ENCODE measurements around the gene TICRR.

Gene TICRR

GRCh38 chr15:89630974-89631901 lies 56.0 kb downstream of the TICRR start:
- peaks cover 20% of the 10 kb centered on the region for H3K36me3 Mint-ChIP-seq
- no peaks in the 10 kb centered on the region for H3K4me1 Mint-ChIP-seq
- ATAC-seq (peak; percentile 18), DNase-seq (ENCODE audit: low spot score in 2 of 2) (peak in 1 of 2 donors; percentile 47)
- H3K4me3 Mint-ChIP-seq: no peak overlapping the region
- no peak overlapping the region for H3K27ac Mint-ChIP-seq
- no peaks in the 10 kb centered on the region for H3K9me3 Mint-ChIP-seq

DNA sequence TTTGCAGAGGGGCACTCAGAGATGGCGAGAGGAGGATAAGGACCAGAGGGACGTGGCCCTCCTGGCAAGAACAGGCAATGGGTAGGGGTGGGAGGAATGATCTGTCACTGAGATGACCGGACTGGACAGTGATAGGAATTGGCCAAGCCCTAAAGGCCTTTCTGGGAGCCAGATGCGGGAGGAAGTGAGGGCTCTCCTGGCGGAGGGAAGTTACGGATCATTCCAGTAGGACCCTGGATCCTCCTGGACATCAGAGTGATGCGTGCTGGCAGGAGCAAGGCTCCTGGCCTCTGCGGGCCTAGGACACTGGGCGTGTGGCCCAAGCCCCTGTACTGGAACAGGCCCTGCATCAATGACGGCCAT lies 56.6 kb downstream of the TICRR start:
- DNase-seq (ENCODE audit: low spot score in 2 of 2): peak in 1 of 2 donors; percentile 40
- Mint-ChIP-seq H3K9me3 (no peaks in the 10 kb centered on the region), H3K27ac (no peak overlapping the region), H3K4me3 (no peak overlapping the region), H3K4me1 (no peaks in the 10 kb centered on the region), H3K36me3 (peaks cover 16% of the 10 kb centered on the region)
- peak; percentile 14 for ATAC-seq

DNA sequence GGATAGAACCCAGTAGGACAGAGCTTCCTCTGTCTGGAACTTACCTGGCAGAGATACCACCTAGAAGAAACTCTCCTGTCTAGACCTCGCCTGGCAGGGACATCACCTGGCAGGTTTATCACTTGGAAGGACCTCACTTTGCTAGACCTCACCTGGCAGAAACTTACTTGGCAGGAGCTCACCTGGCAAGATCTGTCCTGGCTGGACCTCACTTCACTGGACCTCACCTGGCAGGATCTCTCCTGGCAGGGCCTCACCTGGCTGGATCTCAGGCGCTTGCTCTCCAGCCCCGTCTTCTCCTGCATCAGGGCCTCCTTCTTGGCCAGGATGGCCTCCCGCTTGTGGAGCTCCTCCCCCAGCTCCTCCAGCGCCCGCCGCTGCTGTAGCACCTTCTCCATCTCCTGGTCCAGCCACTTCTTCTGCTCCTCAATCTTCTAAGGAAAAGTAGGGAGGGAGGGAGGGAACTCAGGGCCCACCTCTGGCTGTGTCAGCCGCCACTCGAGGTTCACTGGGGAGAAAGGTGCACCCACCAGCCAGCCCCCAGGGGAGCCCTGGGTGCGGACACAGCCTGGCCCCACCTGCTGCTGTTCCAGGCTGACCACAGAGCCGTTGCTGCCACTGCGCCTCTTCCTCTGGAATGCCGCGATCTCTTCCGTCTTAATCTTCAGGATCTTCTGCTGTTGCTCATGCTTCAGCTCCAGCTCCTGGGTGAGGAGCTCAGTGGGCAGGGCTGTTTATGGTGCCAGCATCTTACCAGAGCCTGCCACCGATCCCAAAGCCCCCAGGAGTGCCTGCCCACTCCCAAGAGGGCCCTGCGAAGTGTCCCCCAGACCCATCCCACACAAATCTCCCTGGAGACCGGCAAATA lies 57.5 kb downstream of the TICRR start:
- no peak overlapping the region for H3K27ac Mint-ChIP-seq
- ATAC-seq (peak; percentile 27), DNase-seq (ENCODE audit: low spot score in 2 of 2) (peak in 1 of 2 donors; percentile 20)

GRCh38 chr15:89633585-89633984 lies 58.3 kb downstream of the TICRR start:
- ATAC-seq (no peak), DNase-seq (ENCODE audit: low spot score in 2 of 2) (no peak)
- H3K9me3 Mint-ChIP-seq: no peaks in the 10 kb centered on the region
- H3K4me3 Mint-ChIP-seq: no peak overlapping the region
- H3K36me3 Mint-ChIP-seq: peaks cover 15% of the 10 kb centered on the region
- no peak overlapping the region for H3K27ac Mint-ChIP-seq
- H3K4me1 Mint-ChIP-seq: no peaks in the 10 kb centered on the region

More for the DNA sequence above, 57.5 kb downstream of the TICRR start:
- no peaks in the 10 kb centered on the region for H3K9me3 Mint-ChIP-seq
- peaks cover 15% of the 10 kb centered on the region for H3K36me3 Mint-ChIP-seq
- no peak overlapping the region for H3K4me3 Mint-ChIP-seq
- H3K4me1 Mint-ChIP-seq: no peaks in the 10 kb centered on the region

GRCh38 chr15:89640245-89640644 lies 65.0 kb downstream of the TICRR start:
- Mint-ChIP-seq H3K4me1 (no peaks in the 10 kb centered on the region), H3K27ac (no peak overlapping the region), H3K4me3 (no peak overlapping the region), H3K36me3 (peaks cover 5% of the 10 kb centered on the region), H3K9me3 (no peaks in the 10 kb centered on the region)
- no peak for DNase-seq (ENCODE audit: low spot score in 2 of 2)
- ATAC-seq: no peak

DNA sequence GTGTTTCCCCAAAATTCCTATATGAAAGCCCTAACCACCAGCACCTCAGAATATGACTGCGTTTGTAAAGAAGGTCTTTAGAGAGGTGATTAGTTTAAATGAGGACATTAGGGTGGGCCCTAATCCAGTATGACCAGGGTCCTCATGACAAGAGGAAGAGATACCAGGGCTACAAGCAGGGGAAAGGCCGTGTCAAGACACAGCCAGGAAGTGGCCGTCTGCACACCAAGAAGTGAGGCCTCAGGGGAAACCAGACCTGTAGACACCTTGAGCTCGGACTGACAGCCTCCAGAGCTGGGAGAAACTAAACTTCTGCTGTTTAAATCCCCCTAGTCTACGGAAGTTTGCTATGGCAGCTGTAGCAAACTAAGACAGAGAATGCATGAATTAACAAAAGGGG lies 65.8 kb downstream of the TICRR start:
- H3K27ac Mint-ChIP-seq: no peak overlapping the region
- H3K9me3 Mint-ChIP-seq: no peaks in the 10 kb centered on the region
- no peaks in the 10 kb centered on the region for H3K36me3 Mint-ChIP-seq
- ATAC-seq (no peak), DNase-seq (ENCODE audit: low spot score in 2 of 2) (no peak)
- no peak overlapping the region for H3K4me3 Mint-ChIP-seq
- no peaks in the 10 kb centered on the region for H3K4me1 Mint-ChIP-seq

GRCh38 chr15:89642106-89642505 lies 66.8 kb downstream of the TICRR start:
- no peaks in the 10 kb centered on the region for H3K36me3 Mint-ChIP-seq
- no peak for ATAC-seq
- DNase-seq (ENCODE audit: low spot score in 2 of 2): no peak
- no peak overlapping the region for H3K4me3 Mint-ChIP-seq
- H3K9me3 Mint-ChIP-seq: no peaks in the 10 kb centered on the region
- H3K27ac Mint-ChIP-seq: no peak overlapping the region
- peaks cover 3% of the 10 kb centered on the region for H3K4me1 Mint-ChIP-seq

DNA sequence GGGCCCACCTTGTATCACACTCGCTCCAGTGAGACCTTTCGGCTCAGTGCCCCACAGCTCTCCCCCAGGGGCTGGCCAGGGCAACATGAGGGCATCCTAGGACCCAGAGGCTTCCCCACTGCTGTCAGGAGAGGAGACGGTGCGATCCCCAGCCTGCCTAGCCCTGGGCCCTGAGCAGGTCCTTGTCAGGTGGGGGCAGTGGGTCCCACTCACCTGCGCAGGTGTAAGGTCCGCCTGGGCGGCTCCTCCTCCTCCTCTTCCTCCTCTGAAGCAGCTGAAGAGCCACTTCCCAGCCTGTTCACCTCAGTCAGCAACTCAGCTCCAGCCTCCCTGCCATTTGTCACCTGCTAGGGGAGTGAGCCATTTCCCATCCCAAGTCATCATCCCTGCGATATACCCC lies 70.4 kb downstream of the TICRR start:
- no peak for ATAC-seq
- Mint-ChIP-seq H3K9me3 (no peaks in the 10 kb centered on the region), H3K36me3 (no peaks in the 10 kb centered on the region), H3K4me1 (peaks cover 7% of the 10 kb centered on the region), H3K27ac (peak overlapping the region; percentile 58), H3K4me3 (no peak overlapping the region)
- no peak for DNase-seq (ENCODE audit: low spot score in 2 of 2)

DNA sequence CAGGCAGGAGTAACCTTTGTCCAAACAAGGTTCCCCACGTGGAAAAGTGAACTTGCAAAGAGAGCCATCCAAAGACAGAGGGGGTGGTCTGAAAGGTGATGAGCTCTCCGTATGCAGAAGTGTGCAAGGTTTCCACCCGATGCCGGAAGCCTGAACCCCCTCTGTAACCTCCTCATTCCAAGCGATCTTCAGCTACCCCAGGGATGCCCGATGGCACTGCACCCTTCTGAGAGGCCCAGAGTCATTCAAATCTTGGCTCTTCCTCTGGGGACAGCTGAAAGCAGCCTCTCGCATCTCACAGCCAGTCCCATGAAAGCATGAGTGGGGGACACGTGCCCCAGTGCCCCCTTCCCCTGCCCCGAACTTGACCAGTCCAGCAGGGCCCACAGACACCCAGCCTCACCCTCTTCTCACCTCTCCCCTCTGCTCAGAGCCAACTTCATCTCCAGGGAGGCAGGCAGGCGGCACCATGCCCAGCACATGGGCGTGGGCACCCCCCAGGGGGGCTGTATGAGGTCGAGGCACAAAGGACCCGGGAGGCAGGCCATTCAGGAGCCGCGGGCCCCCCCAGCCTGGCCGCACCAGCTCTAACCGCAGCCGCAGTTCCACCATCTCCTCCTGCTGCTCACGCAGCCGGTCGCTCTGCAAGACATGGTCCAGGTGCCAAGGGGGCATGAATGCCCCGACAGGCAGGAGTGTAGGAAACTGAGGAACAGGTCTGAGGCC lies 71.3 kb downstream of the TICRR start:
- Mint-ChIP-seq H3K9me3 (no peaks in the 10 kb centered on the region), H3K4me1 (peaks cover 7% of the 10 kb centered on the region), H3K36me3 (no peaks in the 10 kb centered on the region), H3K27ac (peak overlapping the region; percentile 58), H3K4me3 (no peak overlapping the region)
- ATAC-seq (peak; percentile 3), DNase-seq (ENCODE audit: low spot score in 2 of 2) (no peak)

GRCh38 chr15:89647191-89647851 lies 72.1 kb downstream of the TICRR start:
- Mint-ChIP-seq H3K4me3 (no peak overlapping the region), H3K4me1 (peaks cover 7% of the 10 kb centered on the region), H3K36me3 (no peaks in the 10 kb centered on the region), H3K9me3 (no peaks in the 10 kb centered on the region), H3K27ac (no peak overlapping the region)
- DNase-seq (ENCODE audit: low spot score in 2 of 2) (peak; percentile 66 to 86), ATAC-seq (peak; percentile 70)

- Mint-ChIP-seq H3K4me3 (no peak overlapping the region), H3K9me3 (no peaks in the 10 kb centered on the region), H3K27ac (no peak overlapping the region), H3K4me1 (peaks cover 7% of the 10 kb centered on the region), H3K36me3 (no peaks in the 10 kb centered on the region)
- no peak for ATAC-seq
- DNase-seq (ENCODE audit: low spot score in 2 of 2): no peak
Observed at GRCh38 chr15:89648106-89649012, 73.1 kb downstream of the TICRR start.

- no peak for ATAC-seq
- no peak for DNase-seq (ENCODE audit: low spot score in 2 of 2)
- Mint-ChIP-seq H3K36me3 (no peaks in the 10 kb centered on the region), H3K4me3 (no peak overlapping the region), H3K27ac (no peak overlapping the region), H3K4me1 (peaks cover 7% of the 10 kb centered on the region), H3K9me3 (no peaks in the 10 kb centered on the region)
Observed at GRCh38 chr15:89649013-89649625, 73.8 kb downstream of the TICRR start.

DNA sequence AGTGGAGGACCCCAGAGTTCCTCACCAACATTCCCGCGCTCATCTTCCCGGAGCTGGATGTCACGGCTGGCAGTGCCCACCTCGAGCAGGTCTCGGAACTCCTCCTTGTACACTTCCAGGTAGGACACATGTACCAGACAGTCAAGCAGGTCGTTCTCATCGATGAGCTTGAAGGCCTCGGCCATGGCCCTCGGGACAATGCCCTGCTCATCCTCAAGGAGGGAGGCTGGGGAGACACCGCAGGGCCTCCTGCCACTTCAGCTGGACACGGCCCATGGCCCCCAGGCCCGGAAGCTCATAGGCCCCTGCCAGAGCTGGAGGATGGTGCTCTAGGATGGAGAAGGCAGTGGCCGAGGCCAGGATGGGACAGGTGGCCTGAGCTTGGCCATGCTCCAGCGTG lies 74.4 kb downstream of the TICRR start:
- Mint-ChIP-seq H3K4me3 (no peak overlapping the region), H3K9me3 (no peaks in the 10 kb centered on the region)

DNA sequence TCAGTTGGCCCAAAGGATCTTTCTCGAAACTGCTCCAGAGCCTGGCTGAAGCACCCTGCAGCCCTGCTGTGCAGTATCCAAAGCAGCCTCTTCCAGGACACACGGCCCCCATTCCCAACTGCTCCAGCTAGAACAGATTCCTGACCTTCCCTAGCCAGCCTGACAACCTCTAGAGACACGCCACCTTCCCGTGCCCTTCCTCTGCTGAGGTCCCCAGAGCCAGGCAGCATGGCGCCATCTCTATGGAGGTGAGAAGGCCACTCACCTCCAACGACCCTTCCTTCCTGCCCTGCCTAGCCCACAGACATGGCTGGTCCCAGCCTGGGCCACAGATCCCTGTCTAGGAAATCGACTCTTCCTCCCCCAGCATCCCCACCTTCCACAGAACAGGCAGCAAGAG lies 76.9 kb downstream of the TICRR start:
- Mint-ChIP-seq H3K27ac (no peak overlapping the region), H3K4me1 (peaks cover 17% of the 10 kb centered on the region), H3K4me3 (no peak overlapping the region), H3K36me3 (no peaks in the 10 kb centered on the region), H3K9me3 (no peaks in the 10 kb centered on the region)
- ATAC-seq (no peak), DNase-seq (ENCODE audit: low spot score in 2 of 2) (no peak)

More for the DNA sequence above, 74.4 kb downstream of the TICRR start:
- no peak for DNase-seq (ENCODE audit: low spot score in 2 of 2)
- H3K27ac Mint-ChIP-seq: no peak overlapping the region
- H3K4me1 Mint-ChIP-seq: peaks cover 13% of the 10 kb centered on the region
- H3K36me3 Mint-ChIP-seq: no peaks in the 10 kb centered on the region
- no peak for ATAC-seq

Data from stimulated activated effector memory CD8-positive, alpha-beta T cell treated with anti-CD3 and anti-CD28 coated beads, Interleukin-12 subunit alpha, Interleukin-12 subunit beta, amount 100 ng/mL, for 72 hours (primary cell).